ENCODE measurements around the gene DNAJB13.

DNA sequence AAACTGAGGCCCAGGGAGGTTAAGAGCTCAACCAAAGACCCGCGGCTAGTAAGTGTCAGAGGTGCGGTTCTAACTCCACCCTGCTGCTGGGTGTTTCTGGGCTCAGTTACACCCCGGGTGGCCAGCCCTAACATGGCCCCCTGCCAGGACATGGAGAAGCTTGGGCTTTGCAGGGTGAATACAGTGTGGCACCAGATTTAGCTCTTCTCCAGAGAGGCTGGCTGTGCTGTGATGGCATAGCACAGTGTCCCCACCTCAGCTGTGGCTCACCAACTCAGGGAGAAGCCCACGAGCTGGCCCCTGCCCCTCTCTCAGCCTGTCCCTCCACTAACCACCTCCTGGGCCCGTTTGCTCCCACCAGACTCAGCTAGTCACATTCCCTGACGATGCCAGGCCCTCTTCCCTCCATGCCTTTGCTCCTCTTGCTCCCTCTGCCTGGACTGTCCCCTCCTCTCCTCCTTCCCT lies 51.0 kb downstream of the DNAJB13 start:
- TF ChIP-seq EZH2 (IDR thresholded peaks at IDR 0.05; ENCODE audit: insufficient read depth, poor library complexity, severe bottlenecking), result no peak
- no peak for TF ChIP-seq EZH2phosphoT487 (IDR thresholded peaks at IDR 0.05; ENCODE audit: insufficient read depth, low read depth)

Measured in GM23248 (cell line).